A549 (cell line): Measurements from ENCODE around the gene RECK. TPM values are rescaled to one million over a fixed set of nuclear protein-coding genes. Genes with fewer than 3 reads are reported as not detected.

Experiments
- ATAC-seq, 2 experiments: fragments of 200-7000 bp in 1 of 2; fragments of >200 bp in 1 of 2; cut with Nextera tagmentation in 1 of 2; cut with Tn5 transposase in 1 of 2; 3 replicates each; pipeline versions ENCODE4 v1.8.0 to v1.9.1; 2018 to 2020; ENCODE audit warnings: mild to moderate bottlenecking in 1 of 2, moderate library complexity in 1 of 2
- CTCF ChIA-PET: fragments of 300-600 bp; sonication (Branson Sonifier 250); formaldehyde crosslinking; extraction: SDS; loops from one replicate; lab custom pipeline; 2021; ENCODE audit warnings: antibody characterized with exemption, inconsistent platforms; lab: Yijun Ruan, JAX
- POLR2A ChIA-PET: fragments of 350-600 bp; formaldehyde crosslinking; extraction: SDS; loops from one replicate; lab custom pipeline; 2021; ENCODE audit warnings: antibody characterized with exemption, inconsistent platforms; lab: Yijun Ruan, JAX
- DNase-seq, 2 experiments: peaks; one replicate each; pipeline versions ENCODE4 v3.0.0 to v3.0.0-alpha.2; 2011 to 2016; ENCODE audit warnings: low read depth in 1 of 2, low spot score in 1 of 2
- FAIRE-seq: peaks from 2 replicates; lab custom pipeline; 2011; peaks lifted over from hg19 to GRCh38; lab: Jason Lieb, UNC
- H3K27ac ChIP-seq, 2 experiments: fragments of >200 bp; sonication (Bioruptor Twin); formaldehyde crosslinking; 3 replicates each; pipeline ENCODE4 v1.5.1; 2016 to 2017
- H3K4me1 ChIP-seq: fragments of >200 bp; sonication (Bioruptor Twin); formaldehyde crosslinking; 3 replicates; pipeline ENCODE4 v1.6.1; 2016
- H3K4me2 ChIP-seq: fragments of >200 bp; sonication (Bioruptor Twin); formaldehyde crosslinking; 3 replicates; pipeline ENCODE4 v1.6.1; 2016
- H3K4me3 ChIP-seq: fragments of >200 bp; sonication (Bioruptor Twin); formaldehyde crosslinking; 3 replicates; pipeline ENCODE4 v1.5.1; 2016
- H3K9me3 ChIP-seq: fragments of >200 bp; sonication (Bioruptor Twin); formaldehyde crosslinking; 3 replicates; pipeline ENCODE4 v1.6.1; 2016
- CEBPB ChIP-seq, 2 experiments: fragments of >200 bp in 1 of 2; sonication (Bioruptor Twin) in 1 of 2; formaldehyde crosslinking in 1 of 2; IDR thresholded peaks; 2 replicates each; pipeline ENCODE4 v1.6.1; 2012 to 2016
- FOSL2 ChIP-seq, 2 experiments: fragments of 450-650 bp in 1 of 2; fragments of >200 bp in 1 of 2; sonication (Bioruptor Twin) in 1 of 2; formaldehyde crosslinking; IDR thresholded peaks; 2 replicates each; pipeline versions ENCODE4 v1.5.0 to v1.6.1; 2016 to 2020; ENCODE audit warnings: mild to moderate bottlenecking in 1 of 2, moderate library complexity in 1 of 2
- HOXB13 ChIP-seq: fragments of 250-450 bp; sonication (Bioruptor Pico); IDR thresholded peaks from 2 replicates; pipeline ENCODE4 v1.5.0; 2020; ENCODE audit warnings: low read depth, mild to moderate bottlenecking, moderate library complexity
- HOXB5 ChIP-seq: fragments of 250-450 bp; sonication (Bioruptor Pico); IDR thresholded peaks from 2 replicates; pipeline ENCODE4 v1.5.0; 2020; ENCODE audit warnings: mild to moderate bottlenecking, moderate library complexity
- JUN ChIP-seq, 2 experiments: fragments of >200 bp; sonication (Bioruptor Twin); formaldehyde crosslinking; IDR thresholded peaks; 2 replicates in 1 of 2; 3 replicates in 1 of 2; pipeline ENCODE4 v1.6.1; 2016 to 2017
- JUNB ChIP-seq: fragments of >200 bp; sonication (Bioruptor Twin); formaldehyde crosslinking; IDR thresholded peaks from 2 replicates; pipeline ENCODE4 v1.6.1; 2016
- WGBS: methylation state at CpG from one replicate; pipeline ENCODE4 v1.1.6; 2017; ENCODE audit errors: missing lambda C conversion rate; 5-methylcytosine and 5-hydroxymethylcytosine counted together
- polyA plus RNA-seq, 4 experiments: library from polyadenylated mRNA; depleted of rRNA in 3 of 4; stranded (reverse); fragments of >200 nt; fragmentation: RNase III in 1 of 4; extraction: RNeasy Plus Mini Kit Qiagen cat#74134 plus additional on column Dnase treatment in 1 of 4; gene quantifications; 2 replicates in 3 of 4; 3 replicates in 1 of 4; pipeline ENCODE4 v1.2.3, GENCODE V29; 2011 to 2017
- TF ChIP-seq, protein P1 (sequence below): fragments of >200 bp; sonication (Bioruptor Twin); formaldehyde crosslinking; IDR thresholded peaks from 3 replicates; pipeline ENCODE4 v1.5.1; 2016
- TF ChIP-seq, protein P2 (sequence below): fragments of >200 bp; sonication (Bioruptor Twin); formaldehyde crosslinking; IDR thresholded peaks from 2 replicates; pipeline ENCODE4 v1.6.1; 2016
- TF ChIP-seq, protein P3 (sequence below): fragments of 450-650 bp; IDR thresholded peaks from 2 replicates; pipeline ENCODE4 v1.6.1; 2014; ENCODE audit warnings: antibody characterized with exemption
- TF ChIP-seq, protein P4 (sequence below): IDR thresholded peaks from 2 replicates; pipeline ENCODE4 v1.6.1; 2012
- TF ChIP-seq, protein P5 (sequence below): fragments of >200 bp; sonication (Bioruptor Twin); formaldehyde crosslinking; IDR thresholded peaks from 3 replicates; pipeline ENCODE4 v1.6.1; 2016

The RECK gene
- polyA plus RNA-seq, 2 of the 4 experiments (the other 2 are of a cell fraction), result 5.0 to 8.7 TPM

DNA sequence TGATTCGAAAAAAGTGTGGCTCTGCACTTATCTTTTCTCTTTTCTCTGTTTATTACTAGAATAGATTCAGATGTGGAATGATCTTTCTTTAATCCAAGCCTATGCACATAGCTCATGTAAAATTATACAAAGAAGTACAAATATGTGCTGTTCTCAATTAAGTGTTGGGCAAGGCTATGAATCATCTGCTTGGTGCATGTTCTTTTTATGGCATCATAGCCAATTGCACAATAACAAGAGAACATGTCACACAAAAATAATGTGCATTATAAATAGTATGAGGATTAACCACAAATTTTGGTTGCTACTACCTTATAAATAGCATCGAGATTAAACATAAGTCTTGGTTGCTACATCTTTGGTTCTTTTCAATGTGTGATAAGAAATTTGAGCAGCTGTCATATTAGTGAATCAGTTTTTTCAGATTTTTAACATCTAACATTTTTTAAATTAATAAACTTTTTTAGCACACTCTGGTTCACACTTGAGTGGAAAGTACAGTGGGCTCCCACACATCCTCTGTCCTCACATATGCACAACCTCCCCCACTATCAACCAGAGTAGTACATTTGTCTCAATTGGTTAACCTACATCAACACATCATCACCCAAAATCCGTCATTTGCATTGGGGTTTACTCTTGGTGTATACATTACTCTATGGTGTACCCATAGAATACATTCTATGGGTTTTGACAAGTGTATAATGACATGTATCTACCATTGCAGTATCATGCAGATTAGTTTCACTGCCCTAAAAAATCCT, 6.8 kb upstream of the RECK start:
- no peak for FAIRE-seq
- CTCF ChIA-PET, result interaction anchor here (0.6 to 14.2 kb wide), 10 partner anchors 9 to 179 kb away, joined by 3 to 210 read pairs (median 4); no protein-coding TSS in a partner anchor

DNA sequence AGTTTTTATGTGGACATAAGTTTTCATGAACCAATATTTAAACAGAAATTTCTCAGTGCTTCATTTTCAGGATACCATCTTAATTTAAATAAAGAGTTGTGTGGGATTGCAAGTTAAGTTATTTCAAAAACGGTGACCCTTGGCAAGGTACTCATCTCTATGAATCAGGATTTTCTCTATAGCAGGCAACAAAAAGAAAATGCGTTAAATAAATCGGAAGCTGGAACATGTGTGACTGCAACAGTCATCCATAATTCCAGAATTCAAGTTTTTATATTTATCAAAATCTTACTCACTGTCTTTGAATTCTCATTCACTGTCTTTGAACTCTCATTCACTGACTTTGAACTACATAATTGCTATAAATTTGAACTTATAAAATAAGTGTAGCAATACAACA, 5.8 kb upstream of the RECK start:
- H3K4me2 ChIP-seq, result no peak overlapping the region
- WGBS, result 57% methylated on average over 3 of the region's 3 CpGs
- no peak for ATAC-seq
- ChIA-PET POLR2A (no interaction called here), CTCF (interaction anchor here (1.5 to 14.2 kb wide), 2 partner anchors 22 to 135 kb away, joined by 3 to 210 read pairs; no protein-coding TSS in a partner anchor)
- FAIRE-seq, result no peak
- H3K4me1 ChIP-seq, result peaks cover 12% of the 10 kb centered on the region
- no peak overlapping the region for H3K4me3 ChIP-seq
- H3K27ac ChIP-seq, result no peak overlapping the region
- no peaks in the 10 kb centered on the region for H3K9me3 ChIP-seq
- TF ChIP-seq, protein P1, sequence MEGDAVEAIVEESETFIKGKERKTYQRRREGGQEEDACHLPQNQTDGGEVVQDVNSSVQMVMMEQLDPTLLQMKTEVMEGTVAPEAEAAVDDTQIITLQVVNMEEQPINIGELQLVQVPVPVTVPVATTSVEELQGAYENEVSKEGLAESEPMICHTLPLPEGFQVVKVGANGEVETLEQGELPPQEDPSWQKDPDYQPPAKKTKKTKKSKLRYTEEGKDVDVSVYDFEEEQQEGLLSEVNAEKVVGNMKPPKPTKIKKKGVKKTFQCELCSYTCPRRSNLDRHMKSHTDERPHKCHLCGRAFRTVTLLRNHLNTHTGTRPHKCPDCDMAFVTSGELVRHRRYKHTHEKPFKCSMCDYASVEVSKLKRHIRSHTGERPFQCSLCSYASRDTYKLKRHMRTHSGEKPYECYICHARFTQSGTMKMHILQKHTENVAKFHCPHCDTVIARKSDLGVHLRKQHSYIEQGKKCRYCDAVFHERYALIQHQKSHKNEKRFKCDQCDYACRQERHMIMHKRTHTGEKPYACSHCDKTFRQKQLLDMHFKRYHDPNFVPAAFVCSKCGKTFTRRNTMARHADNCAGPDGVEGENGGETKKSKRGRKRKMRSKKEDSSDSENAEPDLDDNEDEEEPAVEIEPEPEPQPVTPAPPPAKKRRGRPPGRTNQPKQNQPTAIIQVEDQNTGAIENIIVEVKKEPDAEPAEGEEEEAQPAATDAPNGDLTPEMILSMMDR, result no peak
- DNase-seq, result no peak

More for the DNA sequence above, 6.8 kb upstream of the RECK start:
- H3K27ac ChIP-seq, result no peak overlapping the region; a peak in 1 of 6 replicates
- H3K4me1 ChIP-seq, result peaks cover 12% of the 10 kb centered on the region
- ATAC-seq, result peak; percentile 30 to 34; a peak in 1 of 6 replicates
- TF ChIP-seq HOXB5 (CRISPR knock-in tag) (no peak), JUN (IDR thresholded peaks at IDR 0.05) (0 out of 5 replicates have a peak, but pooled peaks of 1 of the 2 experiments have one; percentile 29), CEBPB (IDR thresholded peaks at IDR 0.05) (peak; percentile 90 to 95), FOSL2 (IDR thresholded peaks at IDR 0.05) (peak; percentile 76), FOSL2 (CRISPR knock-in tag; IDR thresholded peaks at IDR 0.05) (peak; percentile 90), HOXB13 (CRISPR knock-in tag) (no peak), JUNB (peak; percentile 83; the same call in 1 of the 2 replicates)
- TF ChIP-seq, protein P2, sequence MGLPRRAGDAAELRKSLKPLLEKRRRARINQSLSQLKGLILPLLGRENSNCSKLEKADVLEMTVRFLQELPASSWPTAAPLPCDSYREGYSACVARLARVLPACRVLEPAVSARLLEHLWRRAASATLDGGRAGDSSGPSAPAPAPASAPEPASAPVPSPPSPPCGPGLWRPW, result peak; percentile 80
- TF ChIP-seq, protein P1, result no peak
- TF ChIP-seq, protein P3, sequence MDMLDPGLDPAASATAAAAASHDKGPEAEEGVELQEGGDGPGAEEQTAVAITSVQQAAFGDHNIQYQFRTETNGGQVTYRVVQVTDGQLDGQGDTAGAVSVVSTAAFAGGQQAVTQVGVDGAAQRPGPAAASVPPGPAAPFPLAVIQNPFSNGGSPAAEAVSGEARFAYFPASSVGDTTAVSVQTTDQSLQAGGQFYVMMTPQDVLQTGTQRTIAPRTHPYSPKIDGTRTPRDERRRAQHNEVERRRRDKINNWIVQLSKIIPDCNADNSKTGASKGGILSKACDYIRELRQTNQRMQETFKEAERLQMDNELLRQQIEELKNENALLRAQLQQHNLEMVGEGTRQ, result no peak
- TF ChIP-seq, protein P4, sequence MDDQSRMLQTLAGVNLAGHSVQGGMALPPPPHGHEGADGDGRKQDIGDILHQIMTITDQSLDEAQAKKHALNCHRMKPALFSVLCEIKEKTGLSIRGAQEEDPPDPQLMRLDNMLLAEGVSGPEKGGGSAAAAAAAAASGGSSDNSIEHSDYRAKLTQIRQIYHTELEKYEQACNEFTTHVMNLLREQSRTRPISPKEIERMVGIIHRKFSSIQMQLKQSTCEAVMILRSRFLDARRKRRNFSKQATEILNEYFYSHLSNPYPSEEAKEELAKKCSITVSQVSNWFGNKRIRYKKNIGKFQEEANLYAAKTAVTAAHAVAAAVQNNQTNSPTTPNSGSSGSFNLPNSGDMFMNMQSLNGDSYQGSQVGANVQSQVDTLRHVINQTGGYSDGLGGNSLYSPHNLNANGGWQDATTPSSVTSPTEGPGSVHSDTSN, result no peak
- TF ChIP-seq, protein P5, sequence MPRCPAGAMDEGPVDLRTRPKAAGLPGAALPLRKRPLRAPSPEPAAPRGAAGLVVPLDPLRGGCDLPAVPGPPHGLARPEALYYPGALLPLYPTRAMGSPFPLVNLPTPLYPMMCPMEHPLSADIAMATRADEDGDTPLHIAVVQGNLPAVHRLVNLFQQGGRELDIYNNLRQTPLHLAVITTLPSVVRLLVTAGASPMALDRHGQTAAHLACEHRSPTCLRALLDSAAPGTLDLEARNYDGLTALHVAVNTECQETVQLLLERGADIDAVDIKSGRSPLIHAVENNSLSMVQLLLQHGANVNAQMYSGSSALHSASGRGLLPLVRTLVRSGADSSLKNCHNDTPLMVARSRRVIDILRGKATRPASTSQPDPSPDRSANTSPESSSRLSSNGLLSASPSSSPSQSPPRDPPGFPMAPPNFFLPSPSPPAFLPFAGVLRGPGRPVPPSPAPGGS, result 0 out of 3 replicates have a peak, but pooled peaks have one; percentile 44
- H3K4me3 ChIP-seq, result no peak overlapping the region
- peak in 1 of 2 experiments; percentile 40 for DNase-seq
- WGBS, result 22% methylated on average over 3 of the region's 3 CpGs
- POLR2A ChIA-PET, result interaction anchor here (1.1 kb wide), 1 partner anchor 161 kb away, joined by 4 read pairs; the partner anchor contains the start of gene CLTA
- peak overlapping the region; percentile 28; the same call in 1 of the 3 replicates for H3K4me2 ChIP-seq
- no peaks in the 10 kb centered on the region for H3K9me3 ChIP-seq
